DOHH2 (cell line): ENCODE results near the gene IL25.

Source experiments
- H3F3A ChIP-seq: fragments of 200-600 bp; sonication (generic), shearing (Covaris generic); 2 replicates; pipeline ENCODE4 v1.6.0; 2016; ENCODE audit warnings: antibody characterized with exemption, mild to moderate bottlenecking; ENCODE audit not compliant: control insufficient read depth, insufficient read depth
- H3K27ac ChIP-seq: fragments of 200-600 bp; sonication (generic); 2 replicates; pipeline ENCODE4 v1.5.1; 2014; ENCODE audit warnings: low read depth, mild to moderate bottlenecking, low read length, moderate library complexity
- H3K27me3 ChIP-seq: fragments of 200-600 bp; sonication (generic); 2 replicates; pipeline ENCODE4 v1.6.1; 2014; ENCODE audit warnings: mild to moderate bottlenecking, low read length, mixed read lengths; ENCODE audit not compliant: control insufficient read depth
- H3K36me3 ChIP-seq: fragments of 200-600 bp; sonication (generic); 2 replicates; pipeline ENCODE4 v1.6.1; 2014; ENCODE audit warnings: mild to moderate bottlenecking, low read length, moderate library complexity, mixed read lengths; ENCODE audit not compliant: control insufficient read depth
- H3K4me1 ChIP-seq: fragments of 200-600 bp; sonication (generic); 2 replicates; pipeline ENCODE4 v1.6.1; 2014; ENCODE audit warnings: mild to moderate bottlenecking, low read length, mixed read lengths; ENCODE audit not compliant: control insufficient read depth
- H3K4me2 ChIP-seq: fragments of 200-600 bp; sonication (generic); 2 replicates; pipeline ENCODE4 v1.6.0; 2014; ENCODE audit warnings: mild to moderate bottlenecking, low read length, moderate library complexity
- H3K4me3 ChIP-seq: fragments of 200-600 bp; sonication (generic); 2 replicates; pipeline ENCODE4 v1.5.1; 2014; ENCODE audit warnings: mild to moderate bottlenecking, low read length, mixed read lengths
- H3K79me2 ChIP-seq: fragments of 200-600 bp; sonication (generic); 2 replicates; pipeline ENCODE4 v1.6.1; 2014; ENCODE audit warnings: mild to moderate bottlenecking, low read length, mixed read lengths; ENCODE audit not compliant: control insufficient read depth
- H3K9me2 ChIP-seq: fragments of 200-600 bp; sonication (generic); replicated peaks from 2 replicates; pipeline ENCODE4 v1.6.1; 2014; ENCODE audit warnings: mild to moderate bottlenecking, low read length, mixed read lengths; ENCODE audit not compliant: control insufficient read depth
- H3K9me3 ChIP-seq: fragments of 200-600 bp; sonication (generic); 2 replicates; pipeline ENCODE4 v1.6.1; 2014; ENCODE audit warnings: antibody characterized with exemption, low read length, mixed read lengths; ENCODE audit not compliant: control insufficient read depth, insufficient read depth
- H4K20me1 ChIP-seq: fragments of 200-600 bp; sonication (generic); 2 replicates; pipeline ENCODE4 v1.6.0; 2014; ENCODE audit warnings: low read depth, mild to moderate bottlenecking, antibody characterized with exemption, low read length, moderate library complexity; ENCODE audit not compliant: control insufficient read depth, insufficient read depth
- CTCF ChIP-seq: fragments of 200-600 bp; sonication (generic); IDR thresholded peaks from one replicate; pipeline ENCODE4 v1.5.1; 2014; ENCODE audit warnings: antibody characterized with exemption, mild to moderate bottlenecking, low read depth, low read length; ENCODE audit not compliant: poor library complexity, severe bottlenecking
- EZH2phosphoT487 ChIP-seq: fragments of 200-600 bp; sonication (generic); IDR thresholded peaks from 2 replicates; pipeline ENCODE4 v1.6.1; 2017; ENCODE audit warnings: borderline replicate concordance, mild to moderate bottlenecking, antibody characterized with exemption, low read length, moderate library complexity, mixed read lengths

Gene IL25

GRCh38 chr14:23345987-23346692, 26.5 kb upstream of the IL25 start:
- Histone ChIP-seq H3K27ac (no peak overlapping the region), H3K4me2 (no peak overlapping the region), H4K20me1 (no peaks in the 10 kb centered on the region), H3K4me3 (no peak overlapping the region), H3K4me1 (no peaks in the 10 kb centered on the region), H3F3A (no peaks in the 10 kb centered on the region), H3K9me2 (no peaks in the 10 kb centered on the region), H3K9me3 (no peaks in the 10 kb centered on the region), H3K27me3 (peaks cover 6% of the 10 kb centered on the region), H3K79me2 (no peaks in the 10 kb centered on the region), H3K36me3 (no peaks in the 10 kb centered on the region)
- TF ChIP-seq EZH2phosphoT487 = no peak
- no peak for TF ChIP-seq CTCF

- Histone ChIP-seq H3K27me3 (peaks cover 6% of the 10 kb centered on the region), H3K9me3 (no peaks in the 10 kb centered on the region), H3K9me2 (no peaks in the 10 kb centered on the region), H3K4me1 (no peaks in the 10 kb centered on the region), H3K4me3 (no peak overlapping the region), H3K4me2 (no peak overlapping the region), H3K27ac (no peak overlapping the region), H3K36me3 (no peaks in the 10 kb centered on the region), H4K20me1 (no peaks in the 10 kb centered on the region), H3F3A (no peaks in the 10 kb centered on the region), H3K79me2 (no peaks in the 10 kb centered on the region)
- no peak for TF ChIP-seq EZH2phosphoT487
- no peak for TF ChIP-seq CTCF
These were observed 25.8 kb upstream of the IL25 start for GRCh38 chr14:23346693-23347405.

- Histone ChIP-seq H3K9me2 (no peaks in the 10 kb centered on the region), H3K27ac (no peak overlapping the region), H3F3A (no peaks in the 10 kb centered on the region), H3K9me3 (no peaks in the 10 kb centered on the region), H4K20me1 (no peaks in the 10 kb centered on the region), H3K4me2 (no peak overlapping the region), H3K27me3 (peaks cover 3% of the 10 kb centered on the region), H3K4me1 (no peaks in the 10 kb centered on the region), H3K4me3 (no peak overlapping the region), H3K36me3 (no peaks in the 10 kb centered on the region), H3K79me2 (no peaks in the 10 kb centered on the region)
- TF ChIP-seq CTCF = no peak
- no peak for TF ChIP-seq EZH2phosphoT487
These were observed 25.0 kb upstream of the IL25 start for GRCh38 chr14:23347406-23348296.
